Mesendoderm (in vitro differentiated cells): ENCODE results near the gene CNTN4.

Source experiments
- DNase-seq: peaks from one replicate; pipeline ENCODE4 v3.0.0; 2013
- H2AK5ac ChIP-seq: 2 replicates; pipeline ENCODE4 v1.6.1; 2013; ENCODE audit warnings: low read length, inconsistent platforms
- H2BK120ac ChIP-seq: 2 replicates; pipeline ENCODE4 v1.6.1; 2013; ENCODE audit warnings: low read depth, mild to moderate bottlenecking, low read length, moderate library complexity, mixed read lengths
- H2BK15ac ChIP-seq: replicated peaks from 2 replicates; pipeline ENCODE4 v1.6.1; 2013; ENCODE audit warnings: low read depth, mild to moderate bottlenecking, moderate library complexity
- H2BK5ac ChIP-seq: 2 replicates; pipeline ENCODE4 v1.6.1; 2013; ENCODE audit warnings: low read length, inconsistent platforms
- H3K18ac ChIP-seq: 2 replicates; pipeline ENCODE4 v1.6.1; 2013; ENCODE audit warnings: mild to moderate bottlenecking, low read length, mixed read lengths
- H3K23ac ChIP-seq: one replicate; pipeline ENCODE4 v1.6.1; 2013; ENCODE audit warnings: low read length
- H3K27ac ChIP-seq: 2 replicates; pipeline ENCODE4 v1.5.1; 2013; ENCODE audit warnings: low read depth, mild to moderate bottlenecking, inconsistent platforms, low read length, moderate library complexity
- H3K27me3 ChIP-seq: 2 replicates; pipeline ENCODE4 v1.6.1; 2013; ENCODE audit warnings: low read length, control low read depth, mild to moderate bottlenecking, inconsistent platforms; ENCODE audit not compliant: insufficient read depth, poor library complexity
- H3K36me3 ChIP-seq: 2 replicates; pipeline ENCODE4 v1.6.1; 2013; ENCODE audit warnings: low read length, inconsistent platforms; ENCODE audit not compliant: control insufficient read depth, insufficient read depth
- H3K4ac ChIP-seq: one replicate; pipeline ENCODE4 v1.6.1; 2013; ENCODE audit warnings: low read depth, mild to moderate bottlenecking, low read length, moderate library complexity
- H3K4me1 ChIP-seq: 2 replicates; pipeline ENCODE4 v1.6.1; 2013; ENCODE audit warnings: low read depth, low read length, inconsistent platforms; ENCODE audit not compliant: control insufficient read depth
- H3K4me2 ChIP-seq: 2 replicates; pipeline ENCODE4 v1.6.1; 2013; ENCODE audit warnings: low read length
- H3K4me3 ChIP-seq: 2 replicates; pipeline ENCODE4 v1.5.1; 2013; ENCODE audit warnings: mild to moderate bottlenecking, low read length
- H3K56ac ChIP-seq: one replicate; pipeline ENCODE4 v1.6.1; 2013; ENCODE audit warnings: low read length
- H3K79me1 ChIP-seq: 2 replicates; pipeline ENCODE4 v1.6.1; 2013; ENCODE audit warnings: low read length, inconsistent platforms
- H3K79me2 ChIP-seq: 2 replicates; pipeline ENCODE4 v1.6.1; 2013; ENCODE audit warnings: mild to moderate bottlenecking, low read length; ENCODE audit not compliant: control insufficient read depth, insufficient read depth
- H3K9ac ChIP-seq: 2 replicates; pipeline ENCODE4 v1.6.1; 2013; ENCODE audit warnings: low read length, inconsistent platforms
- H4K5ac ChIP-seq: one replicate; pipeline ENCODE4 v1.6.1; 2013; ENCODE audit warnings: low read length
- H4K8ac ChIP-seq: one replicate; pipeline ENCODE4 v1.6.1; 2013; ENCODE audit warnings: low read depth, mild to moderate bottlenecking, control low read depth, low read length, moderate library complexity
- whole genome bisulfite sequencing: extraction: QIAGEN DNeasy Blood & Tissue Kit; methylation state at CpG from one replicate; pipeline ENCODE4 v1.1.7; 2013; ENCODE audit warnings: low lambda C conversion rate, missing lambda C conversion rate; ENCODE audit not compliant: insufficient coverage; ENCODE audit errors: extremely low coverage; 5-methylcytosine and 5-hydroxymethylcytosine counted together

The CNTN4 gene

DNA sequence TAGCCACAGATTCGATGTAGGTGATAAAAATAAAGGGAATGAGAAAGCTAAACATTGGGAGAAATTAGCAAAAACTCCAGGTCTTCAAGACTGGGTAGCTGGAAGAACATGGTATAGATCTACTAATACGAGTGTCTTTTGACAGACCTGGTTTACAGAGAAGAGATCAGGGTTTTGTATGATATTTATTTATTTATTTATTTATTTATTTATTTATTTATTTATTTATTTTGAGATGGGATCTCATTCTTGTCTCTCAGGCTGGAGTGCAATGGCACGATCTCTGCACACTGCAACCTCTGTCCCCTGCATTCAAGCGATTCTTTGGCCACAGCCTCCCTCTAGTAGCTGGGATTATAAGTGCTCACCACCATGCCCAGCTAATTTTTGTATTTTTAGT is 448.4 kb downstream of the CNTN4 start:
- H2AK5ac ChIP-seq: no peak overlapping the region
- H2BK15ac ChIP-seq: no peak overlapping the region
- no peak overlapping the region for H3K18ac ChIP-seq
- H4K8ac ChIP-seq: no peak overlapping the region
- H3K79me1 ChIP-seq: no peaks in the 10 kb centered on the region
- no peak overlapping the region for H3K4me3 ChIP-seq
- H3K79me2 ChIP-seq: no peaks in the 10 kb centered on the region
- no peak overlapping the region for H3K27ac ChIP-seq
- H2BK5ac ChIP-seq: no peak overlapping the region
- H3K4ac ChIP-seq: no peak overlapping the region
- H3K4me1 ChIP-seq: no peaks in the 10 kb centered on the region
- H3K9ac ChIP-seq: no peak overlapping the region
- no peak overlapping the region for H3K23ac ChIP-seq
- no peak overlapping the region for H3K4me2 ChIP-seq
- H3K27me3 ChIP-seq: no peaks in the 10 kb centered on the region
- no peak overlapping the region for H3K56ac ChIP-seq
- H2BK120ac ChIP-seq: no peak overlapping the region
- H4K5ac ChIP-seq: no peak overlapping the region
- DNase-seq: no peak
- no CpG with 5 or more reads among the region's 4 CpGs for WGBS
- H3K36me3 ChIP-seq: no peaks in the 10 kb centered on the region

DNA sequence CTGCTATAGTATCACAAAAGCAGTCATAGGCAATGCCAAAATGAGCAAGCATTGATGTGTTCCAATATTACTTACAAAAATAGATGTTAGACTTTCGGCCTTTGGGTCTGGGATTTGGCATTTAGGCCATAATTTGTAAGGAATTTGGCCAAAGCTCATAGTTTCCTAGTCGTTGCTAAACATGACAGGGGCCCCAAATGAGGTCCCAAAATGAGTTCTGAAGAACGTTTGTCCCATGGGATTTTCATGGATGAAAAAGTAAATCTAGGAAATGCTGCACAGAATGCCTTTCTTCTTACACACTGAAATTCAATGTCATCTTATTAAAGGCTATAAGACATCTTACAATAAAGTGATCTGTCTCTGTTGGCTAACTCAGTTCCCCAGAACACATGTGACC is 456.0 kb downstream of the CNTN4 start:
- H3K4me3 ChIP-seq: no peak overlapping the region
- H3K4me2 ChIP-seq: no peak overlapping the region
- H3K4me1 ChIP-seq: no peaks in the 10 kb centered on the region
- no peak overlapping the region for H3K23ac ChIP-seq
- H3K79me2 ChIP-seq: no peaks in the 10 kb centered on the region
- no peak overlapping the region for H2BK120ac ChIP-seq
- no peak overlapping the region for H2AK5ac ChIP-seq
- no CpG with 5 or more reads among the region's 3 CpGs for WGBS
- H3K27ac ChIP-seq: no peak overlapping the region
- H4K8ac ChIP-seq: no peak overlapping the region
- no peaks in the 10 kb centered on the region for H3K27me3 ChIP-seq
- no peak overlapping the region for H3K56ac ChIP-seq
- H3K9ac ChIP-seq: no peak overlapping the region
- H4K5ac ChIP-seq: no peak overlapping the region
- no peak overlapping the region for H2BK15ac ChIP-seq
- H3K18ac ChIP-seq: no peak overlapping the region
- H3K4ac ChIP-seq: no peak overlapping the region
- DNase-seq: no peak
- H3K79me1 ChIP-seq: no peaks in the 10 kb centered on the region
- no peak overlapping the region for H2BK5ac ChIP-seq
- H3K36me3 ChIP-seq: no peaks in the 10 kb centered on the region

- Histone ChIP-seq H4K8ac (no peak overlapping the region), H3K23ac (no peak overlapping the region), H3K27me3 (no peaks in the 10 kb centered on the region), H2BK5ac (no peak overlapping the region), H3K4me1 (no peaks in the 10 kb centered on the region), H3K56ac (no peak overlapping the region), H4K5ac (no peak overlapping the region), H3K79me1 (no peaks in the 10 kb centered on the region), H3K18ac (no peak overlapping the region), H3K36me3 (no peaks in the 10 kb centered on the region), H2BK15ac (no peak overlapping the region), H3K4me2 (no peak overlapping the region), H2BK120ac (no peak overlapping the region), H3K4me3 (no peak overlapping the region), H3K4ac (no peak overlapping the region), H2AK5ac (no peak overlapping the region), H3K79me2 (no peaks in the 10 kb centered on the region), H3K9ac (no peak overlapping the region), H3K27ac (no peak overlapping the region)
- no CpG with 5 or more reads among the region's 1 CpG for WGBS
- no peak for DNase-seq
Observed at GRCh38 chr3:2558796-2559195, 460.1 kb downstream of the CNTN4 start.

GRCh38 chr3:2567451-2567850 is 468.8 kb downstream of the CNTN4 start:
- no peak for DNase-seq
- no peaks in the 10 kb centered on the region for H3K79me1 ChIP-seq
- H3K79me2 ChIP-seq: no peaks in the 10 kb centered on the region
- H3K27ac ChIP-seq: no peak overlapping the region
- no peak overlapping the region for H3K4me2 ChIP-seq
- no peak overlapping the region for H3K56ac ChIP-seq
- no peak overlapping the region for H3K4ac ChIP-seq
- H3K4me1 ChIP-seq: no peaks in the 10 kb centered on the region
- no peak overlapping the region for H3K4me3 ChIP-seq
- no peak overlapping the region for H3K23ac ChIP-seq
- H2BK120ac ChIP-seq: no peak overlapping the region
- H4K5ac ChIP-seq: no peak overlapping the region
- H3K9ac ChIP-seq: no peak overlapping the region
- H2AK5ac ChIP-seq: no peak overlapping the region
- no peak overlapping the region for H2BK5ac ChIP-seq
- no peak overlapping the region for H4K8ac ChIP-seq
- no peaks in the 10 kb centered on the region for H3K36me3 ChIP-seq
- H3K27me3 ChIP-seq: no peaks in the 10 kb centered on the region
- no CpG with 5 or more reads among the region's 3 CpGs for WGBS
- H2BK15ac ChIP-seq: no peak overlapping the region
- no peak overlapping the region for H3K18ac ChIP-seq

DNA sequence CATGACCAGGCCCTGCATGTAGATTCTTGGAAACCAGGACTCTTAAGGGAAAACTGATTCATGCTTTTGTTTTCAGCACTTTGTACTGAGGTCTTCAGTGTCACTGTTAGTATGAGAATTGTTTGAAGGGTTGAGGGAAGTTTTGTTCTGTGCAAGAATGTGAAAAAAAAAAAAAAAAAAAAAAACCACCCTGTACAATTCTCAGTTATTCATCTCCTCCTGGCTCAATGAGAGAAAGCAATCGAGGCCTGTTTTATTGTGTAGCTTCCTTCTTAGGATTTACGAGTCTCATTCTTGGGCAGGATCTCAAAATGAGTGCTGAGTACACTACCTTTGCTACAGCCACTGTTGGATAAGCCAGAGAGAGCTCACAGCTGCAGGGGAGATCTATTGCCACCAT is 469.5 kb downstream of the CNTN4 start:
- H3K79me2 ChIP-seq: no peaks in the 10 kb centered on the region
- no peaks in the 10 kb centered on the region for H3K36me3 ChIP-seq
- H3K27me3 ChIP-seq: no peaks in the 10 kb centered on the region
- H3K23ac ChIP-seq: no peak overlapping the region
- no peak overlapping the region for H3K4me3 ChIP-seq
- H3K56ac ChIP-seq: no peak overlapping the region
- no peak for DNase-seq
- H2BK15ac ChIP-seq: no peak overlapping the region
- H3K27ac ChIP-seq: no peak overlapping the region
- H3K4ac ChIP-seq: no peak overlapping the region
- H3K4me2 ChIP-seq: no peak overlapping the region
- H2BK120ac ChIP-seq: no peak overlapping the region
- no peak overlapping the region for H2BK5ac ChIP-seq
- no CpG with 5 or more reads among the region's 2 CpGs for WGBS
- no peaks in the 10 kb centered on the region for H3K79me1 ChIP-seq
- no peak overlapping the region for H4K5ac ChIP-seq
- no peak overlapping the region for H2AK5ac ChIP-seq
- H3K18ac ChIP-seq: no peak overlapping the region
- H3K4me1 ChIP-seq: no peaks in the 10 kb centered on the region
- no peak overlapping the region for H3K9ac ChIP-seq
- H4K8ac ChIP-seq: no peak overlapping the region

DNA sequence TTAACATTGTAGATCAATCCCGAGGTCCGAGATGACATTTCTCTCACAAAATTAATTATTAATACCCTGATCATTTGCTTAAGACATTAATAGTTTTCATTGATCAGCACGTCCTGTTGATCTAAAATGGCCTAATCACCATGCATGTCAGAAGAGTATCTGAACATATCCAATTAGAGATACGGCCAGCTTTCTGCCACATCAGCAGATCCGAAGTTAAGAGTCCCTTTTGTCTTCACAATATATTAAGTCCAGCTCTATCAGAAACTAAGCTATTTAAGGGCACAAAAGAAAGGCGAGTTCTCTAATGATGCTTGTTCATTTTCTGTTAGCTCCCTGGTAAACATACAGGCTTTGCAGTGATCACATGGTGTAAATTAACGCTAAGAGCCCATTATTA is 470.3 kb downstream of the CNTN4 start:
- H3K27me3 ChIP-seq: no peaks in the 10 kb centered on the region
- H3K79me1 ChIP-seq: no peaks in the 10 kb centered on the region
- H3K4me3 ChIP-seq: no peak overlapping the region
- no peaks in the 10 kb centered on the region for H3K36me3 ChIP-seq
- no CpG with 5 or more reads among the region's 7 CpGs for WGBS
- no peak overlapping the region for H3K4me2 ChIP-seq
- no peaks in the 10 kb centered on the region for H3K79me2 ChIP-seq
- no peak overlapping the region for H2BK120ac ChIP-seq
- no peak overlapping the region for H3K27ac ChIP-seq
- no peak overlapping the region for H3K18ac ChIP-seq
- no peak overlapping the region for H3K9ac ChIP-seq
- DNase-seq: no peak
- no peak overlapping the region for H4K8ac ChIP-seq
- H3K4ac ChIP-seq: no peak overlapping the region
- H3K23ac ChIP-seq: no peak overlapping the region
- H4K5ac ChIP-seq: no peak overlapping the region
- H2AK5ac ChIP-seq: no peak overlapping the region
- H2BK15ac ChIP-seq: no peak overlapping the region
- no peaks in the 10 kb centered on the region for H3K4me1 ChIP-seq
- no peak overlapping the region for H2BK5ac ChIP-seq
- no peak overlapping the region for H3K56ac ChIP-seq
